HG03139 (cell line): ENCODE data around the gene PHF23.
A peak's percentile ranks its signal among the peaks of the same experiment; 100 is the strongest.

ENCODE experiments used
- ATAC-seq: cut with Tn5 transposase; IDR thresholded peaks from one replicate; pipeline ENCODE4 v1.9.1; 2021; ENCODE audit not compliant: unreplicated experiment

PHF23 gene

DNA sequence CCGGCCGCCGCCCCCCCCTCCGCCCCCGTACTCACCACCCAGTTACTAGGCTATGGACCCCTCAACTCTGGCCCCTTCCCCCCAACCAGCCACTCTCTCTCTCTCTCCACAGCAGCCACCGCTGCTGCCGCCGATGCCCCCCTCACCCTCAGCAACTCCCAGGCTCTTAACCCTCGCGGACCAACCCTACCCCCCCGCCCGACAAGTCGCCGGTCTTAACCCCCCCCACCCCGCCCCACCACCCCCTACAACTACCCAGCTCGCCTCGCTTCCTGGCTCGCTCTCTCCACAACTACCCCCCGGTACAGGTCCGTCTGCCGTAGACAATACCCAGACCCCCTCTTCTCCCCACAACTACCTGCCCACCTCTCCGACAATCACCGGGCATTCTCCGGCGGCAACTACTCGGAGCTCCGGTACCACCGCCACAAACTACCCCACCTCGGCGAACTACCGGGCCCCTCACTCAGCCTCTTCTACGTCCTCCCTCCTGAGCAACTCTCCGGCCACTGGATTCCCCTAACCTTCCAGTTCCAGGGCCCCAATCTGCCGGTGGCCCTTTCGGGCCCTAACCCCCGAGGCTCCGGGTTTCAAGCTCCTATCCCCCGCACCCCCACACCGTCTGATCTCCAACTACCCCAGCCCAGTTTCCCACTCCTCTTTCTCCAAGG lies 702 bp downstream of the PHF23 start:
- ATAC-seq: no peak

DNA sequence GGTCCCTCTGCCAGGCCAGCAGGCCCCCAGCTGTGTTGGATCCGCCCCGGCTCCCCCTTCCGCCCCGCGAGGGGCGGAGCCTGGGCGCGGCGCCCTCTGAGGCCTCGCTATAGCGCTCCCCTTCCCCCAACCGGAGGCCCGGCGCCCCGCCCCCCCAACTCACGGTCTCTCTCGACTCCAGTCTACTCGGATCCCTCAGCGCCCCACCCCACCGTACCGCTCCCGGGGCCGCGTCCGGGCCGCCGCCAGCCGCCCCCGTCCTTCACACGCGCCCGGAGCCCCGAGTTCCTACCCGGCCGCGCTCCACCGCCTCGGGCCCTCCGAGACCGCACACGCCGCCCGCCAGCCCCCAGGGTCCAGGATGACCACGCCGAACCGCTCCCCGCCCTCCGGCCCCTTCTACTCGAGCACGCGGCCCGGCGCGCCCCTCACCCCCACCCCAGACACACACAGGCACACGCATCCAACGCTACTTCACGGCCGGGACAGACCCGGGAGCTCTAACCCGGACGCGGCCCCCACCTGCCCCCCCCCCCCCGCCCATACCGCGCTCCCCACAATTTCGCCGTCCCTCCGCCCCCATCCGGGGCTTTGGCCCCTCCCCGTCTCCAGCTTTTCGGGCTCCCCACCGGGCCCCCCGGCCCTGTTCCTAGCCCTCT lies 1.4 kb downstream of the PHF23 start:
- ATAC-seq: no peak

DNA sequence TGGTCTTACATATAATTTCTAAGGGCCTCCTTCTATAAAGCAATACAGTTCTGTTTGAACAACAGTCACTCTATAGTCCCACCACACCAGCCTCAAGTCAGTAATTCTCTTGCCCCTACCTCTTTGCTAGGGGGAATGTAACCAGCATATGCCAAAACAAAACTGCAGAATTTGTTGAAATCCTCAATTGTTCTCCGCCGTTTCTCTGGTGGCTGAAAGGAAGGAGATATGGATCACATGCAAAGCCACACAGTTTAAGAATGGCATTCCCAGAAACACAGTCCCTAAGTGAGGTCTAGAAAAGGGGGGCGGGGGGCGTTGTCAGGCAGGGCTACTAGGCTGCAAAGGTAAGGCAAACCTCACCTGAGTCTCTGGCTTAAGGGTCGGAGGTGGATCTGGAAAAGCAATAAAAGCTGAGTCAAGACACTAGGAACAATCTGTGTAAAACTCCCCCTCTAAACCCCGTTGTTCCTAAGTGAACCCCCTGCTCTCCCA lies 1.9 kb downstream of the PHF23 start:
- ATAC-seq: no peak

DNA sequence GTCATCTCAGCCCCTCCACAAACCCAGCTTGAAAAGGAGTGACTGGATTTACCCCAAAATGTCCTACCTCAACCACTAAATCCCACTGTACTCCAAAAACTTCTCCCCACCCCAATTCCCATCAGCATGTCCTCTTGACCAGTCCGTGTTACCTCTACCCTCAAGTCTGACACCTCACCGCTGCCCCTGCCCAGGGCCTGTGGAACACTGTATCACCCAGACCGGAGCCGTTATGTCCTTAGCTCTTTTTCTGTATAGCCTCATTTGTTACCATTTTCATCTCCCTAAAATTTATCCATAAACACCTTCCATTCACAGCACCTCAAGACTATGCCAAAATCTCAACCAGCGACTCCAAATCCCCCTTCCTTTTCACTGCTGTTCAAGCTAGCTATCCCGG lies 2.4 kb downstream of the PHF23 start:
- ATAC-seq: no peak

DNA sequence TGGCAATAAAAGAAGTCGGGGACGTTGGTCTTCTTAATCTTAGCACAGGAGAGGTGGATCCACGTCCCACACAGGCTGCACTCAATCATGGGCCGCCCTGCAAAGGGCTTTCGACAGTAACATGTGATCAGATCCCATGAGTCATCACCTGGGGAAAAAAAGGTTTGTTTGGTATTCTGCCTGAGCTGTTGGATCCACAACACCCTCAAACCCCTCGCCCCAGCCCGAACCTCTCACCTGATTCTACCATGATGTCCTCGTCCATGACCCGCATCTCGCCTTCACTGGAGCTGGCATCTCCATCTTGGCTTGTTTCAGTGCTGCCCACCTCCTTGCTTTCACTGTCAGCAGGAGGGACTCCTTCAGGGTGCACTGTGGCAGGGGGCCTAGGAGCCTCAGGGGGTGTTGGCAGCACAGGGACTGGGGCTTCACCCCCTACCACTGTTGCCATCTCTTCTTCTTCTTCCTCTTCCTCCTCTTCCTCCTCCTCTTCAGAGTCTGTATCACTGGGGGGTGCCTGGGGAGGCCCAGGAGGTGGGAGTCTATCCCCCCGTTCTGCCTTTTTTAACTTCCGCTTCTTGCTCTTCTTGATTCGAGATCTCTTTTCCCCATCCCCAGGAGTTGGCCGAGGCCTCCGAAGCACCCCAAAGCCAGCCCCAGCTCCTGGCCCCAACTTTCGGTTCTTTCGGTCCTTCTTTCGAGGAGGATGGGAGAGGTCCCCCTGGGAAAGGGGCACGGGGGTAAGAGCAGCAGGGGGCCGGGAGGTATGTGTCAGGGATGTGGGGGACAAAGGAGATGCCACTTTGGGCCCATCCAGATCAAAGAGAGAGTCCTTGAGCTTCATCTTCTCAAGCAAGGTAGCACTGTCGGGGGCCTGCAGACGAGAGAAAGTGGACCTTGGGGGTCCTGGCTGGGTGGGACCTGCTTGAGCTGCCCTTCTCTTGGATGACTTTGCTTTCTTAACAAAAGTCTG lies 3.3 kb downstream of the PHF23 start:
- ATAC-seq: no peak

DNA sequence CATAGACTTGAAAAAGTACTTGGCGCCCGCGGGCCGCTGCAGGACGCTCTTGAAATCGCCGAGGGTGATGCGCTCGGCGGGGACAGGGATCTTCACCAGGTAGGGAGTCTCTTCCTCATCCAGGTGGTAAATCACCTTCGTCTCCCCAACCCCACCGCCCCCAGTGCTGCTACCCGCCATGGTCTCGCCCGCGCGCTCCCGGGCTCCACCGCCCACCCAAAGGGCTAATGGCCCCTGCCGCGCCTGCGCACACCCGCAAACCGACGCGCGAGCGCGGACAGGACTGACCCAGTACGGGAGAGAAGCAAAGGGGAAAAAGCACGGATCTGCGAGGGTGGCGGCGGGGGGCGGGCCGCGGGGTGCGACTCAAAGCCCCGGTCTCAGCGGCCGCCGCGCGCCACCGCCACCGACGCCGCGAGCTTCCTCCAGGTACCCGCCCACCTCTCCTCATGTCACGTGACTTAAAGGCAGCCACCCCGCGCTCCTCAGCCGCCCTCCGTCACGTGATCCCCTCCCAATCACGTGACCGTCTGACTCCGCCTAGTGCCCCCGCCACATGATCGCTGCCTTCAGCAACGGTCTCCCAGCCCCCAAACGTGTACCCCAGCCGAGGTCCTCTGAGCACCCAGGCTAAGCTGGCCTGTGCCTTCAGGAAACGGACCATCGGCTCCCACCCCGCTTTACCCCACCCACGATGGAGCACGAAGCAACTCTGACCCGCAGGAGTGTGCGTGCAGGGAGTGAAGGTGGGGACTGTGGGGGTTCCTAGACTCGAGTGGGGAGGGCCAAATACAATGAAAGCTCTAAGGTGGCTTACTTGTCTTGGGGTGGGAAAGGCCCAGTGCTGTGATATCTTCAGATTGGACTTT lies 4.9 kb downstream of the PHF23 start, which contains the start of gene DVL2:
Gene DVL2 (minus strand): TSS at position 435 of the 869 bp plus-strand sequence. CDS start 255 bp downstream, at position 180.
- peak; percentile 48 for ATAC-seq

DNA sequence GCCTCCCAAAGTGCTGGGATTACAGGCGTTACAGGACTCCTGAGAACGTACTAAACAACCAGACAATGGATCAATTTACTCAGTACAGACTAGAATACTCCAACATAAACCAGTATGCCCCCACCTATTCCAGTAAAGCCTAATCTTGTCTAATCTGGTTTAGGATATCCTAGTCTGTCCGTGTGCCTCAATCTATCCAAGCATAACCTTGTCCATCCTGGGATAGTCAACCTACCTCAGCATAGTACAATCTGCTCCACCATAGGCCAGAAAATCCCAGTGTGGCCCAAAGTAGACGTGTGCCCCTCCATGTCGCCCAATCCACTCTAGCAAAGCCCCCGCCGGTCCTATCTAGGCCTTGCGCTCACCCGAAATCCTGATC lies 5.6 kb downstream of the PHF23 start:
- no peak for ATAC-seq

DNA sequence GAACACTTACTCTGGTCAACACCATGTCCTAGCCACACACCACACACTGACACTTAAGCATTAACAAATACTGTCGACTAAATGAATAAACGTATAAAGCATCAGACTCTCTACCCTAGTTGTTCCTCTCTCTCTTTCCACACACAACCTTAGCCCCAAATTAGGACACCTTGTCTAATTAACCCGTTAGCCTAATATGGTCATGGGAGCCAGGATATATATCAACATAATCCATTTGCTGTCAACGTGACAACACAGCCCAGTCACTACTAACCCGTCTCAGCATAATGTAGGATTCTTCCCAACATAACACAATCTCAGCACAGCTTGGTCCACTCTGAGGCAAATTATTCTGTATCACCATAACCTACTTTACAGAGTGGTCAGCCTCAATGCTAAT lies 7.1 kb downstream of the PHF23 start:
- ATAC-seq: no peak

DNA sequence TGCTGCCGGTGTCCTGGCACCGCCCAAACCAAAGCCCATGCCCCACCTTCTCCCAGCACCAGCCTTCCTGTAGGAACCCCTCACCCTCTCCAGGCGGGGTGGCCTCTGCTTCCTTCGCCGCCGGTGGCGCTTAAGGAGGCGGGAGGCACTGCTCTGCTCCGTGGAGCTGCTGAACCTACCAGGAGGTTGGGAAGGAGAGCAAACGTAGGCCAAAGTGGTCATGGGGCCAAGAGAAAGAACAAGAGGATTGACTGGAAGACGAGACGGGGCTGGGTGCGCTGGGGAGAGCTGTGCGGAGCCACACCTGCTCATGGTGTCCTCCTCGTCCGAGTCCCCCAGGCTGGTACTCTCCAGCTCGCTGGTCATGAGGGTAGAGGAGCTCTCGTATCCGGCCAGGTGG lies 9.8 kb downstream of the PHF23 start:
- ATAC-seq: no peak

DNA sequence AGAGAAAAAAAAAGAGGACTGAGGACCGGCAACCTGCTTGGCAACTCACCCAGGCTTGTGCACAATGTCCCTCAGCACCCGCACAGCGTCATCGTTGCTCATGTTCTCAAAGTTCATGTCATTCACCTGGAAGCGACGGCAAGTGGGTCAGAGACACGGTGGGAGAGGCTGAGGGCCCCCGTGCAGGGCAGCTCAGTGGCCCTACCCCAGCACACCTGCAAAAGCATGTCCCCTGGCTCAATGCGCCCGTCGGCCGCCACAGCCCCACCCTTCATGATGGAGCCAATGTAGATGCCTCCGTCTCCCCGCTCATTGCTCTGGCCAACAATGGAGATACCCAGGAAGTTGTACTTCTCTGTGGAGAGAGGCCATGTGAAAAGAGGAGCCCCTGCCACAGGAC lies 10.3 kb downstream of the PHF23 start:
- ATAC-seq: no peak

DNA sequence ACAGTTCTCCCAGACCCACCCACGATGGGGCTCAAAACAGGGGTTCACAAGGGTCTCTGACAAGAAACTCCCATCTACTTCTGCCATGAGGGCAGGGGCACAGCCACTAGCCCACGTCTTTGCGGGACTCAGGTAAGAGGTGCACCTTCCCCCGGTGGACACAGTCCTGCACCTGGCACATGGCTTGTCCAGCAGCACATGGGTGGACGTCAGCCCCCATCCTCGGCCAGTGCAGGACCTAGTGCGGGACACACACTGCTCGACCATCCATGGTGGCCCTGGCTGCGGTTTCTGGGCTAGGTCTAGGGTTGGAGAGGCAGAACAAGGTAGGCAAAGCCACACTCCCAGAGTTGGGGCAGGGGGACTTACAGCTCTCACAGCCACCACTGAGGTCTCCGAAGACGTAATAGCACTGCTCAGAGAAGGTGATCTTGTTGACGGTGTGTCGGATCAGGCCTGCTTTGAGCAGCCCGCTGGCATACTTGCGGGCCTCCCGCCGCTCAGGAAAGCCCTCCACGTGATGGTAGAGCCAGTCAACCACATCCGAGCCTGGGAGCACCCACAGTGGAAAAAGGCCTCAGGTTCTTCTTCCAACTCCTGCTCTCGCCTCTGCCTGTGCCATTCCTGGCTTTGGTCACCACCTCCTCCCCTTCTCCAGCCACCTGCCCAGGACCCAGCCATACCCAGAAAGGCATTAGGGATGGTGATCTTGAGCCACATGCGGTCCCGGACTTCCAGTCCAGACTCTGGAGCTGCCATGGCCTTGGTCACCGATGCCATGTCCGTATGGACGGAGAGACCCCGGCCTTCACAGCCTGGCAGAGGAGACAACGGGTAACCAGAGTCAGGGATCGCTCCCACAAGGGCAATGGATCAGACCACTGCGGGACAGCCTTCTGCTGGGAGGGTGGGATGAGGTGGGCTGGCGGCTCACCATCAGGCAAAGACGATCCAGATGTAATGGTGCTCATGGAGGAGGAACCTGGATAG lies 12.2 kb downstream of the PHF23 start:
- ATAC-seq: no peak

DNA sequence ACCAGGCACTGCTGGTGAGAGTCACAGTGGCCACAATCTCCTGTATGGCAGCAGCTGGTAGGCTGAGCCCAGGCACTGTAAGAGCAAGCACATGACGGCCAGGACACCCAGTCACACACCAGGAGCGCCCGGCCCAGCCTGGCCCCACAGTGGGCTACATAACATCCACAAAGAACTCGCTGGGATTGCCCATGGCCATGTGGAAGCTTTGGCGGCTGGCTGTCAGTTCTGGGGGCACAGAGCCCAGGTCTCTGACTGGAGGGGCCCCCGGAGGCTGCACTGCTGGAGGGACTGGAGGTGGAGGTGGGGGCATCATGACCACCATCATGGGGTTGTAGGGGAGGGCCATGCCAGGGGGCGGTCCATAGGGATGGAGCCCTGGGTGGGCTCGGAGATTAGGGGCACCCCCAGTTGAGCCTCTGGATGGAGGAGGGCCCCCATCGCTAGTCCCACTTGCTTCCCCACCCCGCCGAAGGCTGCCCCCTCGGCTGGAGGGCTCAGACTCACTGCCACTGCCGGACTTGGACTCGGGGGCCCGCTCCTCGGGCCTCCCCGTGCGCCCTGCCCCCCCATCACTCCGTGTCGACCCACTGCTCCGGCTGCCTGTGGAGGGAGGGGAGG lies 13.4 kb downstream of the PHF23 start:
- no peak for ATAC-seq

DNA sequence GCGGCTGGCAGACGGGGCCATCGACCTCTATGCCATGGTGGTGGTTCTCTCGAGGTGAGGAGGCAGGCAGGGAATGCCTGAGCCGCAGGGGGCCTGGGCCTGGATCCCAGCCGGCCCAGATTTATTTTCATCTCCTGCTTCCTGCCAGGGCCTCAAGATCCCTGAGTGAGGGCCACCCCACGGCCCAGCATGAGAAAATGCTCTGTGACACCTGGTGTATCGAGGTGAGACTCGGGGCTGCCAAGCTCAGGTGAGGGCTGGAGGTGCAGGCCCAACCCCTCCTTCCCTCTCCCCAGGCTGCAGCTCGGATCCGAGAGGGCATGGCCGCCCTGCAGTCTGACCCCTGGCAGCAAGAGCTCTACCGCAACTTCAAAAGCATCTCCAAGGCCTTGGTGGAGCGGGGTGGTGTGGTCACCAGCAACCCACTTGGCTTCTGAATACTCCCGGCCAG lies 14.6 kb downstream of the PHF23 start:
- ATAC-seq: no peak

DNA sequence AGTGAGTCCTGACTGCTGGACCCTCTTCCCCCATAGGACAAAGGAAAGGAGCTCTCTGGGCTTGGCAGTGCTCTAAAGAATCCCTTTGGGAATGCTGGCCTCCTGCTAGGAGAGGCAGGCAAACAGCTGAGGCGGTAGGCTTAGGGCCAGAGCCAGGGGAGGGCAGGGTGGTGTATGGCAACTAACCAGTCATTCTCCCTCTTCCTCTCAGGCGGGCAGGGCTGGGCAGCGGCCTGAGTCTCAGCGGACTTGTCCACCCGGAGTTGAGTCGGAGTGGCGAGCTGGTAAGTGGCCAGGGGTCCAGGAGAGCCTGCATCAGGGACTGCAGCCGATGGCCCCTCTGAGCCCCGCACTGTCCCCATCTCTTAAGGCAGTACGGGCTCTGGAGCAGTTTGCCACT lies 15.1 kb downstream of the PHF23 start:
- no peak for ATAC-seq

DNA sequence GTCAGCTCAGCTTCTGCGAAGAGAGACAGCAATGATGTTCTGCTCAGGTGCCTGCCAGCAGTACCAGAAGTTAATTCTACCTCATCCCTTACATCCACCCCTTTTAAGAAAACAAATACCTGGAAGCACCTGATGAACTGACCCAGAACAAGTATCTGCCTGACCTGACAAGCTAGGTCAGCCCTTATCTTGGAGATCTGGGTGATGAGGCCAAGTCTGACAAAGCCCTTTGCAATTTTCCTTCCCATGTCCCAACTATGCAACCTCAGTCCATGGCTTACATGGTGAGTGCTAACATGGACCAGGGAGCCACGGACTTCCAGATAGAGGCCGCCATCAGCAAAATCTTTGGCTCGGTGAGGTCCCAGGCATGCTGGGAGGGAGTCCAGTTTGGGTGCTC lies 15.9 kb downstream of the PHF23 start:
- ATAC-seq: no peak

DNA sequence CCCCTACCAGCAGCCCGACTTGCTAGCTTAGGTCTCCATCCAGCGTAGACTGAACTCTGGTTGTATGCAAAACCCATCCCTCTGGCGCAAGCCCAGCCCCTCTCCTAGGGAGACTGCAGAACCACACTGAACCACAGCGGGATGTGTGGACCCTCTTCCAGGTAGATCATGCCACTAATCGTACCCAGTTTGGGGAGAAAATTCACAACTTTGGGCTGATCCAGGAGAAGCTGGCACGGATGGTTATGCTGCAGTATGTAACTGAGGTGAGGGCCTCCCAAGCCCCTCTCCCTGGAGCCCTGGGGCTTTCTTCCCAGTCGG lies 16.3 kb downstream of the PHF23 start:
- ATAC-seq: no peak

DNA sequence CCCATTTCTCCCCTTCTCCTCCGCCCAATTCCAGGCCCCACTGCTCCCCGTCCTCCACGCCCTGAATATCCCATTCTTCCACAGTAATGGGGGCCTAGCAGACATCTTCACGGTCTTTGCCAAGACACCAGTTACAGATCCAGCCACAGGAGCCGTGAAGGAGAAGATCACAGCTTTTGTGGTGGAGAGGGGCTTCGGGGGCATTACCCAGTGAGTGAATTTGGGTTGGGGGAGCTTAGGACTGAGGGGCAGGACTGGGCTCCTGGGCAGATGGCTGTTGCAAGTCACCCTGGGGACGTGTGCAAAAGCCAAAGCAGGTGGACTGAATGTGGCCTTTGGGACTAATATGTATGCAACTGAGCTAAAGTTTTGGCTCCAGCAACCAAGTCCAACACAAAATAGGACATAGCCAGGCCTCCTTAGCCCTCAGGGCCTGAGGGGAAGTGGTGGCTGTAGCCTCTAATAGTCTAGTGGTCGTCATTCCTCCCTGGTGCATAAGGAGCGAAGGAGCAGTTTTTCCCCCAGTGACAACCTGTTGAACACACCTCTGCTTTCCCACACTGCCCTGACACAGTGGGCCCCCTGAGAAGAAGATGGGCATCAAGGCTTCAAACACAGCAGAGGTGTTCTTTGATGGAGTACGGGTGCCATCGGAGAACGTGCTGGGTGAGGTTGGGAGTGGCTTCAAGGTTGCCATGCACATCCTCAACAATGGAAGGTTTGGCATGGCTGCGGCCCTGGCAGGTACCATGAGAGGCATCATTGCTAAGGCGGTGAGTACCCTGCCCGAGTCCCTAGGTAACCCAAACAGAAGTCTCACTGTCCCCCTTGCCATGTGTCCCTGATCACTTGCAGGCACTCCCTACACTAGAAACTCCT lies 16.9 kb downstream of the PHF23 start:
- no peak for ATAC-seq
